SK-N-MC (cell line): ENCODE results near the gene TTC22.

Experiments used
- EZH2 ChIP-seq: fragments of 200-600 bp; sonication (generic); IDR thresholded peaks from one replicate; pipeline ENCODE4 v1.6.1; 2017; ENCODE audit warnings: antibody characterized with exemption
- FOXP2 ChIP-seq: optimal IDR thresholded peaks from 2 replicates; pipeline ENCODE3; 2011; ENCODE audit warnings: mild to moderate bottlenecking, moderate library complexity; ENCODE audit not compliant: insufficient read depth; ENCODE audit errors: extremely low read length, control extremely low read depth
- POLR2AphosphoS5 ChIP-seq: IDR thresholded peaks from 2 replicates; pipeline ENCODE4 v1.6.1; 2012; ENCODE audit warnings: mild to moderate bottlenecking, low read depth, low read length, borderline replicate concordance

- no peak for TF ChIP-seq POLR2AphosphoS5
- no peak for TF ChIP-seq EZH2
- TF ChIP-seq FOXP2 = no peak
Observed at GRCh38 chr1:54813485-54814125, 12.5 kb upstream of the TTC22 start.
